Peyer's patch (tissue), 4 donors: ENCODE results near the gene NOL4L.

Experiments used
- CTCF ChIP-seq, 6 experiments: fragments of 450-650 bp in 4 of 6; fragments of 200-600 bp in 2 of 6; sonication (generic) in 1 of 6; IDR thresholded peaks; one replicate each; pipeline ENCODE4 v1.5.1; 2017 to 2019; ENCODE audit warnings: antibody characterized with exemption in 6 of 6, mild to moderate bottlenecking in 3 of 6, moderate library complexity in 1 of 6
- POLR2A ChIP-seq, 2 donors: fragments of 450-650 bp; IDR thresholded peaks; one replicate each; pipeline ENCODE4 v1.5.1; 2017; ENCODE audit warnings: antibody characterized with exemption in 2 of 2, mild to moderate bottlenecking in 2 of 2, moderate library complexity in 2 of 2

- no peak for TF ChIP-seq CTCF (IDR thresholded peaks at IDR 0.05)
- no peak for TF ChIP-seq POLR2A (IDR thresholded peaks at IDR 0.05)
These were observed 100.7 kb downstream of the NOL4L start for GRCh38 chr20:32484225-32484957.
